Nephron progenitor cell (in vitro differentiated cells): Measurements from ENCODE around the gene FLT3LG.
A peak's percentile ranks its signal among the peaks of the same experiment; 100 is the strongest.

Experiments used
- DNase-seq: peaks from one replicate; pipeline ENCODE4 v3.0.0; 2021
- H3K27ac Mint-ChIP-seq: 2 replicates; pipeline ENCODE4 v1.8.0; 2021; ENCODE audit warnings: mild to moderate bottlenecking, moderate library complexity, mixed read lengths
- H3K27me3 Mint-ChIP-seq: 2 replicates; pipeline ENCODE4 v1.8.0; 2021; ENCODE audit warnings: mild to moderate bottlenecking, low read depth, mixed read lengths; ENCODE audit not compliant: poor library complexity
- H3K36me3 Mint-ChIP-seq: 2 replicates; pipeline ENCODE4 v1.8.0; 2021; ENCODE audit warnings: low read depth, mixed read lengths
- H3K4me1 Mint-ChIP-seq: 2 replicates; pipeline ENCODE4 v1.8.0; 2021; ENCODE audit warnings: mixed read lengths
- H3K4me3 Mint-ChIP-seq: 2 replicates; pipeline ENCODE4 v1.8.0; 2021; ENCODE audit warnings: mild to moderate bottlenecking, moderate library complexity, mixed read lengths
- H3K9me3 Mint-ChIP-seq: 2 replicates; pipeline ENCODE4 v1.8.0; 2021; ENCODE audit warnings: mild to moderate bottlenecking, moderate library complexity, mixed read lengths
- CTCF ChIP-seq: fragments of 200-600 bp; sonication (generic); IDR thresholded peaks from 2 replicates; pipeline ENCODE4 v1.5.0; 2021; ENCODE audit warnings: antibody characterized with exemption

Gene FLT3LG

GRCh38 chr19:49433240-49433901 is 40.6 kb upstream of the FLT3LG start:
- H3K4me3 Mint-ChIP-seq, result no peak overlapping the region
- no peaks in the 10 kb centered on the region for H3K36me3 Mint-ChIP-seq
- peaks cover 20% of the 10 kb centered on the region for H3K9me3 Mint-ChIP-seq
- no peak for DNase-seq
- H3K4me1 Mint-ChIP-seq, result peaks cover 46% of the 10 kb centered on the region
- TF ChIP-seq CTCF, result no peak
- H3K27me3 Mint-ChIP-seq, result peaks cover 100% of the 10 kb centered on the region
- no peak overlapping the region for H3K27ac Mint-ChIP-seq

DNA sequence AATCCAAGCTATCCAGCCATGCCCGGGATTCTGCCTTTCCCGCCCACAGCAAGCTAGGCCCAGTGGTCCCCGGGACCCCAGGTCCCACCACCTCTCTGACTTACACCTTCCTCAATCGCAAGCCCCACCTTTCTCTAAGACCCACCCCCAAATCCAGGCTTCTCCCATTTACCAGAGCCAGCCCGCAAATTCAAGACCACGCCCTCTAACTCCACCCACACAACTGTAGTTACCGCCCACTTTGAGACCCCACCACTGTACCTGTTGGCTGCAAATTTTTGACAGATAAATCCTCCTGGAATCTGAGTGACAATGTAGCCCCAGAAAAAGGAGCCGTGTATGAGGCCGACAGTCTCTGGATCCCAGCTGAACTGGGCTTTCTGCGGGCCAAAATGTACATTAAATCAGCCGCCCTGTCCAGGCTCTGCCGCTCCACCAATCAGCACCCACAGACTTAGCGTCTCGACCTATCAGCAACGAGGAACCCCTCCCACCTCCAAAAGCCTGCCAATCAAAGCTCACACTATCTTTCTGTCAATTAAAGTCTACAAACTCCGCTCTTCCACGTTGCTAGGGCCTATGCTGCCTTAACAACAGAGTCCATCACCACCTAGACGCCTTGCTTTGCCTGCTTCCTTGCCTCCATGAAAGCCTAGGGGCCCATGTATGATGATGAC is 39.0 kb upstream of the FLT3LG start:
- no peak for TF ChIP-seq CTCF
- Mint-ChIP-seq H3K9me3 (peaks cover 20% of the 10 kb centered on the region), H3K27ac (no peak overlapping the region), H3K4me3 (no peak overlapping the region), H3K27me3 (peaks cover 100% of the 10 kb centered on the region), H3K36me3 (no peaks in the 10 kb centered on the region), H3K4me1 (peaks cover 47% of the 10 kb centered on the region)
- DNase-seq, result no peak

DNA sequence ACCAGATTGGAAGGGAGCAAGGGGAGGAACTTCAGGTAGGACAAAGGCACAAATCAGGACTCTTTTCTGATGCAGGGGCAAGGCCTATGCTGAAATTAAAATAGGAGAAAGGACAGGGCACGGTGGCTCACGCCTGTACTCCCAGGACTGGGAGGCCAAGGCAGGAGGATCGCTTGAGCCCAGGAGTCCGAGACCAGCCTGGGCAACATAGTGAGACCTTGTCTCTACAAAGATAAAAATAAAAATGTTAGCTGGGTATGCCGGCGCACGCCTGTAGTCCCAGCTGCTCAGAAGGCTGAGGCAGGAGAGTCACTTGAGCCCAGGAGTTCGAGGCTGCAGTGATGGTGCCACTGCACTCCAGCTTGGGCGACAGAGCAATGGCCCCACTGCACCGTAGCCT is 38.3 kb upstream of the FLT3LG start:
- Mint-ChIP-seq H3K9me3 (peaks cover 18% of the 10 kb centered on the region), H3K27ac (no peak overlapping the region), H3K36me3 (no peaks in the 10 kb centered on the region), H3K4me3 (peak overlapping the region; percentile 5), H3K27me3 (peaks cover 100% of the 10 kb centered on the region), H3K4me1 (peaks cover 48% of the 10 kb centered on the region)
- no peak for DNase-seq
- TF ChIP-seq CTCF, result no peak

DNA sequence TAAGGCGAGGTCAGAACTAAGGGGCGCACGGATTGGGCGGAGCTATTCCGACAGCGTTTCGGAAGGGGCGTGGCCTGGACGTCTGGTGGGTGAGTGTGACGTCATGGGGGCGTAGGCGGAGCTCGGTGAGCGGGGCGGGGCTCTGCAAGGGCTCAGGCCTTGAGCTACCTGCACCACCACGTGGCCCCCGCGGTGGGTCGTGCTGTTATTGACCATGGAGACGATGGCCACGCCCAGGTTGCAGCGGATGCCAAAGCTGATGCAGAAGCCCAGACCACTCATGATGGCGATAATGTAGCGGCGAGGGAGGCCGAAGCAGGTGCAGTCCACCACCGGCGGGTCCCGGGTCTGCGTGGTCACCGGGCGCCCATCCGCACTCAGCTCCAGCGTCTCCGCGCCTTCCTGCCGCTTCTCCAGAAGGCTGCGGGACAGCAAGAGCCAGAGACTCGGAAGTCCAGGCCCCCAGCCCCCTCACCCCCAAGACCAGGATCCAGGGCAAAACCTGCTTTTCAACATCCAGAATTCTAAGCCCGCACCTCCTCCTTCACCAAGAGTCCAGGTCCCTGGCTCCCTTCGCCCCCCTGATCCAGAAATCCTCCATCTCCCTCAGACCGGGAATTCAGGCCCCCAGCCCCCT is 37.5 kb upstream of the FLT3LG start:
- DNase-seq, result peak; percentile 75
- Mint-ChIP-seq H3K27me3 (peaks cover 100% of the 10 kb centered on the region), H3K4me3 (peak overlapping the region; percentile 58), H3K27ac (no peak overlapping the region), H3K9me3 (peaks cover 15% of the 10 kb centered on the region), H3K4me1 (peaks cover 51% of the 10 kb centered on the region), H3K36me3 (no peaks in the 10 kb centered on the region)
- no peak for TF ChIP-seq CTCF

DNA sequence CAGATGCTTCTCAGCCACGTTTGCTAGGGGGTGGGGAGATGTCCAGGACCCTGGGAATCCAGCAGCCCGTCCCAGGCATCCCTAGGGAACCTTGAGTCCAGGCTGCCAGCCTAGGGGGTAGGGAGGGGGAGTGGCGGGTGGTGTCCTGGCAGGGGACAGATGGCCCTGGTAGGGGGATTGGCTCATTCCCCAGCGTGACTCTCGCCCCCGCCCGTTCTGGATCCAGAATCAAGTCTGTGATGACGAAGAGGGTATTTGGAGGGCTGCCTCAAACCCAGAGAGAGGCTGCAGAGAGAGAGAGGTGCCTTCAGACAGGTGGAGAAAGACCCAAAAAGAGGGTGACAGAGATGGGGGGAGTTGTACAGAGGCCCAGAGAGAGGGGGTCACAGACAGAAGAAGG is 36.8 kb upstream of the FLT3LG start:
- H3K27me3 Mint-ChIP-seq, result peaks cover 100% of the 10 kb centered on the region

More for the DNA sequence above, 36.8 kb upstream of the FLT3LG start:
- TF ChIP-seq CTCF, result no peak
- no peak overlapping the region for H3K27ac Mint-ChIP-seq
- H3K4me1 Mint-ChIP-seq, result peaks cover 58% of the 10 kb centered on the region
- H3K36me3 Mint-ChIP-seq, result no peaks in the 10 kb centered on the region
- no peak for DNase-seq
- peaks cover 11% of the 10 kb centered on the region for H3K9me3 Mint-ChIP-seq
- no peak overlapping the region for H3K4me3 Mint-ChIP-seq
